Fibroblast of pulmonary artery (primary cell): ENCODE data around the gene BHLHE40.

Experiments used
- DNase-seq: peaks from one replicate; pipeline ENCODE4 v3.0.0-alpha.2; 2010; ENCODE audit warnings: low read depth
- H3K4me3 ChIP-seq: replicated peaks from 2 replicates; pipeline ENCODE4 v1.5.1; 2011; ENCODE audit warnings: low read depth, mild to moderate bottlenecking, control low read depth, low read length, moderate library complexity
- TF ChIP-seq, protein P1 (sequence below): IDR thresholded peaks from 2 replicates; pipeline ENCODE4 v1.5.1; 2011; ENCODE audit warnings: mild to moderate bottlenecking, control low read depth, low read length, inconsistent platforms; ENCODE audit errors: missing control alignments

BHLHE40 gene

DNA sequence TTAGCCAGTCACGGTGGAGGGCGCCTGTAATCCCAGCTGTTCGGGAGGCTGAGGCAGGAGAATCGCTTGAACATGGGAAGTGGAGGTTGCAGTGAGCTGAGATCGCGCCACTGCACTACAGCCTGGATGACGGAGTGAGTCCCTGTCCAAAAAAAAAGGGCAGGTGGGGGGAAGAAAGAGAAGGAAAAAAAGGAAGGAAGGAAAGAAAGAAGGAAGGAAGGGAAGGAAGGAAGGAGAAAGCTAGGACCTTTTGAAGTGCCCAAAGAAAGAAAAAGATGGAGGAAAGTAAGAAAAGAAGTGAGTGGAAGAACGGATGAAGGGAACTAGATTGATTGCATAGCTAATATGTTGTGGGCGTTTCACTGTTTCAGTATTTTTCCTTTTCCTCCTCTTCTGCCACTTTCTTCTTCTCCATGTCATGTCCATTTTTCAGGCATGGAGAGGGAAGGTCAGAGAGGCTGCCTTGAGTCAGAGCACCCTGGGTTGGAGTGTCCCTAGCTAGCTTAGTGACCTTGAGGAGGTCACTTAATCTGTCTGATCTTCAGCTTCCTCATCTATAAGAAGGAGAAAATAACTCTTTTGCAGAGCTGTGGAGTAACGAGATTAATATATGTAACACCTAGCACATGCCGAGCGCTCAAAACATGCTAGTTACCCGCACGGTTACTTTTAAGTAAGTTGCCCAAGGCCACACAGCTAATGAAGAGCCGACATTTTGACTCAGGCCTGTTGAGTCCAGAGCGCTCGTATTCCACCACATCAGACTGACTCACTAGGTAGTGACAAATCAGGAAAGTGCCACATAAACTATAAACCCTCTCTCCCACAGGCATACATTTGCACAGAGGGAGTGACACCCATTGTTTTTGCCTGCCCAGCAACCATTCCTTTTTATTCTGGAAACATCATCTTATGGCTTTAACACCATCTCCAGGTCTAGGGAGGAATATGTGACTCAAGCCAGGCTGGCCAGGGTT is 42.2 kb downstream of the BHLHE40 start:
- TF ChIP-seq, protein P1, sequence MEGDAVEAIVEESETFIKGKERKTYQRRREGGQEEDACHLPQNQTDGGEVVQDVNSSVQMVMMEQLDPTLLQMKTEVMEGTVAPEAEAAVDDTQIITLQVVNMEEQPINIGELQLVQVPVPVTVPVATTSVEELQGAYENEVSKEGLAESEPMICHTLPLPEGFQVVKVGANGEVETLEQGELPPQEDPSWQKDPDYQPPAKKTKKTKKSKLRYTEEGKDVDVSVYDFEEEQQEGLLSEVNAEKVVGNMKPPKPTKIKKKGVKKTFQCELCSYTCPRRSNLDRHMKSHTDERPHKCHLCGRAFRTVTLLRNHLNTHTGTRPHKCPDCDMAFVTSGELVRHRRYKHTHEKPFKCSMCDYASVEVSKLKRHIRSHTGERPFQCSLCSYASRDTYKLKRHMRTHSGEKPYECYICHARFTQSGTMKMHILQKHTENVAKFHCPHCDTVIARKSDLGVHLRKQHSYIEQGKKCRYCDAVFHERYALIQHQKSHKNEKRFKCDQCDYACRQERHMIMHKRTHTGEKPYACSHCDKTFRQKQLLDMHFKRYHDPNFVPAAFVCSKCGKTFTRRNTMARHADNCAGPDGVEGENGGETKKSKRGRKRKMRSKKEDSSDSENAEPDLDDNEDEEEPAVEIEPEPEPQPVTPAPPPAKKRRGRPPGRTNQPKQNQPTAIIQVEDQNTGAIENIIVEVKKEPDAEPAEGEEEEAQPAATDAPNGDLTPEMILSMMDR, result no peak
- DNase-seq, result peak; percentile 47

DNA sequence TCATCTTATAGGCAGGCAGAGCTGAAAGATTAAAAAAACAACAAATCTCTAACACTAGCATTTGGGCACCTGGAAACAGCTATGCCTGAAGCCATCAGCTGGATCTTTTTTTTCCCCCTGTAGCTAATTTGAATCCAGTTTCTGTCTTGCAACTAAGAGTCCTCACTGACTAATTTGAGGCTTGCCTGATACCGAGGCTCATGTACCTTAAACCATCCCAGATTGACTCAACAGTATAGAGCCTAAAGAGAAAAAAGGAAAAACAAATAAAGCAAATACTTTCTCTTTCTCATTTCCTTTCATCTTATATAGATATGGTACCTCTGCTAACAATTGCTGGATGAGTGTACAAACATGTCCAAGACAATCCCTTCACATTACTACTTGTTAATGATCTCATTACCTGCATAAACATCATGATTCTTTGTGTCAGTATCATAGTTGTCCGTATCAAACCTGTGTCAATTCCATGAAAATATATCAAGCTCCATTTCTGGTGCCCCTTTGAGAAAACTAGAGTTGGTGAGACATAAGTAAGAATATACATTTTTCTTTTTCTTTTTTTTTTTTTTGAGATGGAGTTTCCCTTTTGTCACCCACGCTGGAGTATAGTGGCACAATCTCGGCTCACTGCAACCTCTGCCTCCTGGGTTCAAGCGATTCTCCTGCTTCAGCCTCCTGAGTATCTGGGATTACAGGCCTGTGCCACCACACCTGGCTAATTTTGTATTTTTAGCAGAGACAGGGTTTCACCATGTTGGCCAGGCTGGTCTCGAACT is 43.1 kb downstream of the BHLHE40 start:
- DNase-seq, result no peak
- no peak overlapping the region for H3K4me3 ChIP-seq
- TF ChIP-seq, protein P1, result no peak

More for the DNA sequence above, 42.2 kb downstream of the BHLHE40 start:
- H3K4me3 ChIP-seq, result no peak overlapping the region

DNA sequence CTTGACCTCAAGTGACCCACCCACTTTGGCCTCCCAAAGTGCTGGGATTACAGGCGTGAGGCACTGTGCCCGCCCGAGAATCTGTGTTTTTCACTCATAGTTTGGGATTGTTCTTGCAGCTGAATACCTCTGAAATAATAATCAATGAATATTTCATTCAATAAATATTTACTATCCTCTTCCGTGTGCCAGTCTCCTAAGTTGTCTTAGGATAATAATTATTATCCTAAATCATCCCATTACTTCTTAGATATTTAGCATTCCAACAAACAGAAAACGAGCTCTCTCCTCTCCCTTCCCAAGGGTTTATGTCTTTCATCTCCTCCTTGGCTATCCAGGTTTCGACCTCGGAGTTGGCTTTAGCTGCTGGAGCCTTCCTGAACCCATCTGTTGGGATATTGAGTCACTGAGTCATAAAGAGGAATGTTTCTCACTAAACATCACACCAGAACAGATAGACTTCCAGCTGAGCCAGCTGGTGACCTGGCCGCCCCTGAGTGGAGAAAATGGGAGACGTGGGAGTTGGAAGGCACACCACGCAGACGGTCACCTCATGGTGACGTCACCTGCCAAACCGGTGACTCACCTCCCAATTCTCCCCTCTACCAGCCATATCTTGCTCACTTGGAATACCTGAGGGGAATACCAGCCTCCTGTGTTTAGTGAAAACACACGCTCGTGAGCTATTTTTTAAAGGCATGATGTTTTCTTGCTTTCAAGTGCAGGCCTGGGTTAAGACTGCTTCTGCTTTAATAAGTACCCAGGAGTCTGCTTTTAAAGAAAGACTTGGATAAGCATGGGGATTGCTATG is 43.9 kb downstream of the BHLHE40 start:
- peak; percentile 98 for DNase-seq
- no peak overlapping the region for H3K4me3 ChIP-seq
- TF ChIP-seq, protein P1, result no peak

DNA sequence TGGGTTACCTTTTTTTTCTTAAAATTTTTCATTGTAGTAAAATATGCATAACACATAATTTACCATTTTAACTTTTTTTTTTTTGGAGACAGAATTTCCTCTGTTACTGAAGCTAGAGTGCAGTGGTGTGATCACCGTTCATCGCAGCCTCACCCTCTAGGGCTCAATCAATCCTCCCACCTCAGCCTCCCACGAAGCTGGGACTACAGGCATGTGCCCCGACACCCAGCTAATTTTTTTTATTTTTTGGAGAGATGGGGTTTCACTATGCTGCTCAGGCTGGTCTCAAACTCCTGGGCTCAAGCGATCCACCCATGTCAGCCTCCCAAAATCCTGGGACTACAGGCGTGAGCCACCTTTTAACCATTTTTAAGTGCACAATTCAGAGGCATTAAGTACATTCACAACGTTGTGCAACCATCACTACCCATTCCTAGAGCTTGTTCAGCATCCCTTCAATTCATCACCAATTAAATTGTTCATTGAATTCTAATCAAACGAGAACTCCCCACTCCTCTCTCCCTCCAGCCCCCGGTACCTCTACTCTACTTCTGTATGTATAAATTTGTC is 44.6 kb downstream of the BHLHE40 start:
- no peak for DNase-seq
- no peak overlapping the region for H3K4me3 ChIP-seq
- TF ChIP-seq, protein P1, result no peak

DNA sequence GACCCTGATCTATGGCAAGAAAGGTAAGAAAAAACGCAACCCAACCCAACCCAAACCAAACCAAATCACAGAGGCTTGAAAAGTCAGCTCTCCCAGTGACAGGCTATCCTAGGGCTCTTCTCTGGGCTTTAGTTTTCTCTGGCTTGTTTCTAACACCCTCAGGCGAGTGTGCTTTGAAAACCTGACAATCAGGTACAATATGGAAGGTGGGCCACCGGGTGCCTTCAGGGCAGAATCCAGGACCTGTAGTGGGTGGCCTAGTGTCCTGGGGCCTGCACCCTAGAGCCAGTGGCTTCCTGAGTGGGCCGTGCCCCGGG is 46.8 kb downstream of the BHLHE40 start:
- TF ChIP-seq, protein P1, result no peak
- no peak for DNase-seq
- no peak overlapping the region for H3K4me3 ChIP-seq

DNA sequence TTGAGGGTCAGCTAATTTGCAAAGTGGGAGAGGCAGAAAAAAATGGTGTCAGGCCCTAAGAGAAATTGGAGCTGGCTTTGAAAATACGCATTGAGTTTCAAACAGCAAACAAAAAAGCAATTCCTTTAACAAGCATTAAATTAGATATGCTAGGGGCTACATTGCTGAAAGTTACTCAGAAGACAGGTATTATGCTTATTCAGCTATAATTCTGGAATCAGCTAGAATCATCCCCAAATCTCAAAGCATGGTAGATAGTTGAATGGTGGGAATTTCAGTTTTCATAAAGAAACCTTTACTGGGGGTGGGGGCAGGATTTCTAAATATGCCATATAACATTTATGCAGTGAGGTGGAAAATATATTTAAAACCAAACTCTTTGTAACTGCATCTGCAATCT is 50.5 kb downstream of the BHLHE40 start:
- no peak overlapping the region for H3K4me3 ChIP-seq
- TF ChIP-seq, protein P1, result no peak
- no peak for DNase-seq
